ENCODE measurements around the gene PPFIA4.
"Not testable (repeated sequence)": the region's sequence is repeated elsewhere in the genome, so short reads cannot be mapped to it uniquely, and the experiment has no call there.

PPFIA4 gene

DNA sequence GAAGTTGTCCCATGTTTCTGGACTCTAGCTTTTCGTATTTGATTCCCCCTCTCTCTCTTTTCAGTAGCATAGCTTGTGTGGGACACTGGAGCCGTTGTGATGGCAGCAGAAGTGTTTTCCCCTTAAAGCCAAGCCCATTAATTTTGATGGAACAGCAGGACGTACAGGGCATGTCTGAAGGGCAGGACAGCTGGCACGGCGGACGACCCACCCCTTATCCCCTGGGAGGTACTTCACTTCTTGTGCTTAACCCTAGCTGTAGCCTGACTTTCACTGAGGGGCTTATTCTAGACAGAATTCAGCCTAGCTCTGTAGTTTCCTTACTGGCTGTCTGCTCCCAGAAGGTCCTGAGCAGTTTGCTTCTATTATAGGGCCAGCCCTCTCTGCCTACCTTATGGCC lies 8.6 kb upstream of the PPFIA4 start:
- no peak for DNase-seq

DNA sequence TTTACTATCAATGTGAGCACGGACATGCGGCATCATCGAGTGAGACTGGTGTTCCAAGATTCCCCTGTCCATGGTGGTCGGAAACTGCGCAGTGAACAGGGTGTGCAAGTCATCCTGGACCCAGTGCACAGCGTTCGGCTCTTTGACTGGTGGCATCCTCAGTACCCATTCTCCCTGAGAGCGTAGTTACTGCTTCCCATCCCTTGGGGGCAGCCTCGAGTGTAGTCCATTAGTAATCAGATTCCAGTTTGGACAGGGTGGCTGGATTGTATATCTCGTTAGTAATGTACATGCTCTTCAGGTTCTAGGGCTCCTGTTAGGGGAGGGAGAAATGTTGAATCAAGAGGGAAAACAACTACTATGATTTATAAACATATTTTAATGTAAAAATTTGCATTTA lies 3.4 kb upstream of the PPFIA4 start:
- not testable (repeated sequence) for DNase-seq

DNA sequence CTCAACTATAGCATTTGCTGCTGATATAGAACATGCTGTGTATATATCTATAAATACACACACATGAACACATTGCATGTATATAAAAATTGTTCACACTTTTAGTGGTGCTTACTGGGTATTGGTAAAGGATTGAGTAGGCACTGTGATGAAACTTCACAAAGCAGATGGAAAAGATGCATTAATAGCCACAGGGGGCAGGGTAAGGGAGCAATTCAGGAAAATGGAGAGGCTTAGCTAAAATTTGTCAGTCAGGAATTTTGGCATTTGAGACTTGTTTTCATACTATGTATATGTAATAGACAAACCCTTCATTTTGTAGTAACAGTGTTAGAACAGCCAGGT lies 633 bp upstream of the PPFIA4 start:
- DNase-seq: no peak

DNA sequence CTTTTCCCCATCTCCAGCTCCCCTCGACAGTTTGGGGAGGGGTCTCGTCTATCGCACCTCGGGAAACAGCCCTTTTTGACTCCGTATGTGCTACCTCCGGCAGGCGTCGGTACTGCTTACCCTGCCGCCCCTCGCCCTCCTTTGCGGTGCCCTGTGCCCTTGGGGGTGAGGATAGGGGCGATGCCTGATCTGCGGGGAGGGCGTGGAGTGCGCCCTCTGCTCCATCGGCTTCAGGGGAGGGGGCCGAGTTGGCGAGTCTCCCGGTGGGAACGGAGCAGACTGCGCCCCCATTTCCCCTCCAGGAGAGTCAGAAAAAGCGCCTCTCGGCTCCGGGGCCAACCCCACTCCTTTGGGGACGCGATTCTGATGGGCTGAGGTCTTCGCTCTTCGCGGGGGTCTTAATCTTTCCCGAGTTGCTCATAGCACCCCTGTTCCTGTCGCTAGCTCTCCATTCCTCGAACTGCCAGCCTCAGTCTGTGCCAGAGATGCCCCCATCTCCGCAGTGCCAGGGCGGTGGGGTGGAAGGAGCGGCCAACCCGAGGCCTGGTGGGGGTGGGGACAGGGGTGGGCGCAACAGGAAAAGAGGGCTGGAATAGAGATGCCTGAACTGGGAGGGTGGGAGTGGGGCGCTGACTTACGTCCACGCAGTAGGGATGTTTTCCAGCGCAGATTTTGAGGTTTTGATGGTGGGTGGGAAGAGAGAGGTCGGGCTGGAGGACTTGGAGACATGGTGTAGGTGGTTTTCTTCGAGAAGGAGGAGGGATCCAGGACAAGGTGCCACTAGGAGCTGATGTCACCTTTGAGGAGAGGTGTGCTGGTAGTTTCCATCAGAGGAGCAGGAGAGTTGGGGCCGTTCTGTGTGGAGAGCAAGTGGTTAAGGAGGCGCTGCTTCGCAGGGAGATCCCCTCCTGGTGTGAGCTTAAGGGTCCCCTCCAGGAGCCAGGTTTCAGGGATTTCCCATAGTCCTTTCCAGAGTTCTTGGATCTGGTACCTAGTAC lies 674 bp downstream of the PPFIA4 start:
- DNase-seq: no peak

DNA sequence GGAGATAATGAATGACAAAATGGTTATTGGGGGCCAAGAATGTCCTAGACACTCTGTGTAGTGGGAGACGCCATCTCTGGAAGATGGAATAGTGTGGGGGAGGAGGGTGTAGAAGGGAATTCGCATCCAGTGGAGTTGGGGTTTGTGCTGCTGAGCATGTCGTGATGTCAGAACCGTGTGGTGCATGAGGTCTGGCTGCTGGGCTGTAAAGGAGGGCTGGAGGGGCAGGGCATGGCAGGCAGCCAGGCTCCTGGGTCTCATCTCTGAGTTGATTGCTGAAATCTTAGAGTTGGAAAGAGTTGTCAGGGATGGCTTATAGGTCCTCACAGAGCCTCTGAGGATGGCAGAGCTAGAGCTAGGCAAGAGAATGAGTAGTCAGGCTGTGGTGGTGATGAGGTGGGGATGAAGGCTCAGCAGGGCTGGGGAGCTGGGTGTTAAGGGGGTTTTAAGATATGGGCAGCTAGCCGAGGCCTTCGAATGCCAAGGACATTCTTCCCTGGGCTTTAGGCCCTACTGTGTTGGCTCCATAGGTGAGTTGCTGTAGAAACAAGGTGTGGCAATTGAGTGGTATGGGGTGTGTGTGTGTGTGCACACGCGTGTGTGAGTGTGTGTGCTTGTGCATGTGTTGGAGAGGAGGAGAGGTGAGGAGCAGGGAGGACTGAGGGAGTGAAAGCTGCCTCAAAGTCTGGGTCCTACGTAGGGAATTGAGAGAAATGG lies 1.9 kb downstream of the PPFIA4 start:
- DNase-seq: no peak

DNA sequence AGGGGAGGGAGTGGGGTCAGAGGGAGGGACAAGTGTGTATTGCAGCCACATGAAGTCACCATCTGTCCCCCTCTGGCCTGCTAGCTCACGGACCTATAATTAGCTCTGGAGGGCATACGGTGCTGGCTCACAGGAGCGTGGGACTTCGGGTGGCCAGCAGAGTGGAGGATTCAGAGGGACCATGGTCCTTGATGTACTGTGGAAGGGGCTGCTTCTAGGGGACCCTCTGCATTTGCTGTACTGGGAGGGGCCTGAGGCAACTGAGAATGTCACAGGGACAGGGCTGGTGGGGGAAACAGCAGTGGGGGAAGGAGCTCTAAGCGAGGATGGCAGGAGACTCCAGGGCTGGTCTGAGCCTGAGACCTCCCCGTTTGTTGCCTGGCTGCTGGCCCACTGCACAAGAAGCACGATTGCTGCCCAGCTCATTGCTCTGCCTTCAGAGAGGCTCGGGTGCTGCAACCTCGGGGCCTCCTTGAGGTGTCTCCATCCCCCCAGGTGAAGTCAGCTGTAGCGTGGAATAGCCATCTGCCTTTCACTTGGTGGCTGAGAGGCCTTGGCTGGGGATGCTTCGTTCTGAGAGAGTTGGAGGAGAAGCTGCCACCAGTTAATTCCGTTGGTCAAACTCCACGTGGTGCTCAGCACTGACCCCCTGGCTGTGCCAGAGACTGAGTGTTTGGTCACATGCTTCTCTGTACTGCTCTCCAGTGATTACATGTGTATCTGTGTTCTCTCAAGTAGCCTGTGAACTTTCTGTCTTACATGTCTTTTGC lies 2.7 kb downstream of the PPFIA4 start:
- no peak for DNase-seq

DNA sequence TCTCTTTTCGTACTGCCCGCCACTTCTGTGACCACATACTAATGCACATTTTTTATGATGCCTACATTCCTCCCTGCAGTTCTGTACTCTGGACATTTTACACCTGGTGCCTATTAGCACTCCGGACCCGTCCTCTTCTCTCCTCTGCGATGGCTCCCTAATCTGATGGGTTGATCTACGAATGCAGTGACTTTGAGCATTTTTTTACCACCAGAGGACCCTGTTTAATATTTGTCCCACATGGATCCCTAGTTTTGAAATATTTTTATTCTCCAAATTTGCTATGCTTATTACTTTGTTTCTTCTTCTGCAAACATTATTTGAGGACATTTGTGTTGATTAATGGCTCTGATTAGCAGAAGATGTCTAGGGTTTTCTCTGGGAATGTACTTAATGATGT lies 5.2 kb downstream of the PPFIA4 start:
- DNase-seq: peak in 1 of 4 experiments; percentile 56

DNA sequence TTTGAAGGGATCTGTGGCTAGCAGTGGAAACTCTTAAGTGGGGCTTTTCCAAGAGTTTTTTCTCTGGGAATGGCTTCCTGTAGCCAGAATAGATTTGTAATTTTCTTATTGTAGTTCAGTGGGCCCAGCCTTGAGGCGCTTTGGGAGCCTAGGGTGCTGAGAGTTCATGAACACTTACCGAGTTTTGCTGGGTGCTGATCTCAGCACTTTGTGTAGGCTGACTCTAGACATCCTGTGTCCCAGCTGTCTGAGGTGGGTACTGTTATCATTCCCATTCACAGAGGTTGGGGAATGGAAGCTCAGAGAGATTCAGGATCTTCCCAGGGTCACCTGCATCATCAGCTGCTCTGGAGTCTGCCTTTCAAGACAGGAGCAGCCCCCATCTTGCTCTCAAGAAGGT lies 7.0 kb downstream of the PPFIA4 start:
- DNase-seq: no peak

DNA sequence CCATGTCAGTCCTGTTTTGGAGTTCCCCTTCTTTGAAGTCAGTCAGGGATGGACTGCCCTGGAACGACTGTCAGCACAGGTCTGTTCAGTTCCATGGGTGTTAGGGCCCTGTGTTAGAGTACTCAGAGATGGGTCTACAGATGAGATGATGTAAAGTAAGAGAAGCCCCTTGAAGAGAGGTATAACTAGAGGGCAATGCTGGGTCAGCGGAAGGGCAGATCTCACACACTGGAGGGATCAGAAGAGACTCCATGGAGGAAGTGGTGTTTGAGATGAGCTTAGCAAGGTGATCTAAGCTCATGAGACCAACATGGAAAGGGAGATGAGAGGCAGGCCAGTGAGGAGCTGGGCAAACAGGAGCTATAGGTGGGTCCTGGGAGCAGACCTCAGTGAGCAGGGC lies 7.6 kb downstream of the PPFIA4 start:
- no peak for DNase-seq

DNA sequence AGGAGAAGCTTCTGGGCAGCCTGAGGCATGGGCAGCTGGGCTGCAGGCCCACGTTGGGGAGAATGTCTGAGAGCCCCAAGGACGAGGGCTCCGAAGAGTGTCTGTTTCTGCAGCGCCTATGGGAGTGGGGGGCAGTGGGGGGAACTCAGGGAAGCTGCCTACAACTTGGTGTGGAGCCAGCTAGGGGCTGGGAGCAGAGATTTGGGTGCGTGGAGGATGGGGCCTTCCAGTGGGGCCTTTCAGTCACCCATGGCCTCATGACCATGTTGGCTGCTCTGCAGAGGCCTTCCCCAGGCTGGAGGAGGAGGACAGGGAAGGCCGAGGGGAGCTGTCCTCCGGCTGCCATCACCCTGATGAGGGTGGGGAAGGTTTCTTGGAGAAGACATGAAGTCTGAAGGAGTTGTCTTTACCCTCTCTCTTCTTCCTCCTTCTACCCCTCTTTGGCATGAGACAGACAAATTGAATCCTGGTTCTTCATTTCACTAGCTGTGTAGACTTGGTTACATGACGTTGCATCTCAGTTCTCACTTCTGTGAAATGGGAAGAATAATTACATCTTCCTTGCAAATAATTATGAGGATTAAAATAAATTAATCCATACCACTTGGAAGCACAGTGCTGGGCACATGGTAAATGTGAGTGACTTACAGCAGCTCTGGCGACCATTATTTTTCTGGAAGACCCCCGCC lies 8.3 kb downstream of the PPFIA4 start:
- no peak for DNase-seq

DNA sequence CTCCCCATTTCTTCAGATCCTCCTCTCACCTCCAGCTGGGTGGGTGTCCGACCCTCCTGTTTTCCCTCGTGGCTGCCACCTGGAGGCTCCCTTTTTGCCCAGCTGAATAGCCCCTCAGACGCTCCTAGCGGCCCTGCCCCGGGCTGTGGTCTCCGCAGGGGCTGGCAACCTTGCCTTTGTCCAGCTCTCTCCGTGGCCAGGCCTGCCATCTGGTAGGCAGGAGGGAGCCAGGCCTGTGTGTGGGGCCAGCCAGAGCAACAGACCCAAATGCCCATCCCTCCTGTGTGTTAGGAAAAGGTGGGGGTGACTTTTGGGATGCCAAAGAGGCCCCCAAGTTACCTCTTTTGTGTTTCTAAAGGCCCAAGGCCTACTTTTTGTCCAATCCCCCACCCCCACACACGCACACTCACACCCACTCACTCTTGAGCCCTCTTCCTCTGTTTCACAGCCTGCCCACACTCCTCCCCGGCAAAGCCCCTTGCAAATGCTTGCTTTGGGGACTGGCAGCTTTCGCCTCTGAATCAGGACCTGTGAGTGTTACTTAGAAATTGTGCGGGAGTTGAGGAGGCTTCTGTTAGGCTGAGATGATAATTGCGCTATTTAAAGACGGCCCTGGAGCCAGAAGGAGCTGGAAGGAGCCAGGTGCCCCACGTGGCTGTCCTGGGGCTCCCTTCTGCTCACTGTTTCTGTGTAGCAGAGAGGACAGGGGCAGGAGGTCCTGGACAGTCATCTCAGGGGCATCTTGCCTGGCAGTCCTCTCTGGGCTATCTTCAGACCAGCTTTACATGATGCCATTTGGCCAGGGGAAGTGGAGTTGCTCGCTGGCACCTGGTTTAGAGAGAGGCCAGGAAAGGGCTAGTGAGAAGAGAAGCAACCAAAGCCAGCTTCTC lies 9.1 kb downstream of the PPFIA4 start:
- DNase-seq: no peak

DNA sequence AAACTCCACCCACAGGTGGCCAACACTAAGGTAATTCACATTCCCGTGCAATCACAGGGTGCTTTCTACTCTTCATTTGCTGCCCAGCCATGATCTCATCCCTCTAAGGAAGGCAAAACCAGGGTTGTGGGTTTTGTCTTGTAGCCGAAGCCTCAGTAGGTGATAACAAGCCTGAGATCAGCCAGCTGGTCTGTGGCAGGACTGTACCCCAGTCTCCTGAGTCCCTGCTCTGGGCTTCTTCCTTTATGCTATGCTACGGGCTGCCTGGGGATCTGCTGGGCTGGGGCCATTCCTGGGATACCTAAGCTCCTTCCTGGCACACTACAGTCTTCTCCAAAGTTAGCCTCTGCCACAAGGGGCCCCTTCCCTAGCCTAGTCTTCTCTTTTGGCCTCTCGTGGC lies 9.8 kb downstream of the PPFIA4 start:
- DNase-seq: no peak

DNA sequence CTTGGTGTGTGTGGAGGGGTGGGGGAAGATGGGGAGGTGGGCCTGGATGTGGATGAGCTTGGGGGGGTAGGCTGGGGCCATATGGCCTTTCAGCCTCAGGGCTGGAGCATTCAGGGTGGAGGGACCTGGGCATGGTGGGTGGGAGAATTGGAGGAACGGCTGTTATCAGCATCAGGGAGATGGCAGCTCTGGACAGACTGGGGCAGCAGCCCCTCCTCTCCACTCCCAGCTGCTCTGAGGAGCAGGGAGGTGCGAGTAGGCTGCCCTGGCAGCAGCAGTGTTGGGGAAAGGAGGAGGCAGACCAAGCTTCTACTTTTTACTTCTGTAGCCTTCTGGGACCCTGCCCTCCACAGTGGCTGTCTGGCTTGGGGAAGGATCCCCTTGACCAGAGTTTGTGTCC lies 10.2 kb downstream of the PPFIA4 start:
- no peak for DNase-seq

DNA sequence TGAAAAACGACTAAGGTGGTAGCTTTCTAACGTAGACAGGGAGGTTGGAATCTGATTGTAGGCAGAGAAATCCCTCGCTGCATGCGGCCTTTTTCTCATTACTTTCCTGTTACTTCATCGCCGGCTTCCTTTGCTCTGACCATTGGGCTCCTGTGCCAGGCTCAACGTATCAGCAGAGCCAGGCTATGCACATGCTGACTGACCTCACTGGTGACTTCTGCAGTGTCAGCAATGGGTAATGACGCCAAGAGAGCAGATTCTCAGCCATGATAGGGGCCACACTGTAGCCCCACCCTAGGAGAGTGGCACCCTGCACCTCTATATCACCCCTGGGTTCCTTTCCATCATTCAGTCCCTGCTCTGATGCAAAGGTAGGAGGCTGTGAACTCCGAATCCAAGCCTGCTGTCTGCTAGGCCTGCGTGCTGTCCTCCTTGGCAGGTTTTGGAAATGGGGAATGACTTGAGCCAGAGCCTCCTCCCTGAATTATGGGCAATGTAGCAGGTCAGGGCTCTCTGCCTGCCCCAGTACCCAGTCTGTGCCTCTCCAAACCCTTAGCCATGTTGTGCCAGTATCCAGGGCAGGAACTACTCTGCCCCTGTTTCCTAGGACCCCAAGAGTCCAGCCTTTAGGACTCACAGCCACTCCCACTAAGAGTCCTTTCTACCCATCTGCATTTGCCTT lies 11.4 kb downstream of the PPFIA4 start:
- DNase-seq: peak in 1 of 4 experiments; percentile 26

DNA sequence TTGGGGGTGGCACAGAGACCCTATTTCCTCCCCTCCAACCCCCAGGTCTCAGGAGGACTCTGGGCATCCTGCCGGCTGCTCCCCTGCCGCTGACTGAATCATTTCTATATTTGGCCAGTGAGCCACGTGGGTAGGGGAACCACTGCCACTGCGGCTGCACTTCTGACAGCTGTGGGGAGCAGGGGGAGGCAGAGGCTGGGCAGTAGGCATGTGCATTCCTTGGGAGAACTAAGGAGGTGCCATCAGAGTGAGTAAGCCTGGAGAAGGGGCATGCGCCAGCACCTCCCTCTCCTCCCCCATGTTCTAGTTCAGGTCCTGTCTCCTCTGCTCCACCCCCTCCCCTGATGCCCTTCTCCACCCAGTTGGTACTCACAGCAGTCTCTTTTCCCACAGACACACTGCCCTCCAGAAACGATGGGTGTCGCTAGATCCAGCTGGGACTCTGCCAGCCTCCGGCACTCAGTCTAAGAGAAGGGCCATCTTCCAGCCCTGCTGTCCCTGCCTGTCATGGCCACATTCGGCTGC lies 12.0 kb downstream of the PPFIA4 start:
- DNase-seq: peak; percentile 83 to 90 (median 88)

DNA sequence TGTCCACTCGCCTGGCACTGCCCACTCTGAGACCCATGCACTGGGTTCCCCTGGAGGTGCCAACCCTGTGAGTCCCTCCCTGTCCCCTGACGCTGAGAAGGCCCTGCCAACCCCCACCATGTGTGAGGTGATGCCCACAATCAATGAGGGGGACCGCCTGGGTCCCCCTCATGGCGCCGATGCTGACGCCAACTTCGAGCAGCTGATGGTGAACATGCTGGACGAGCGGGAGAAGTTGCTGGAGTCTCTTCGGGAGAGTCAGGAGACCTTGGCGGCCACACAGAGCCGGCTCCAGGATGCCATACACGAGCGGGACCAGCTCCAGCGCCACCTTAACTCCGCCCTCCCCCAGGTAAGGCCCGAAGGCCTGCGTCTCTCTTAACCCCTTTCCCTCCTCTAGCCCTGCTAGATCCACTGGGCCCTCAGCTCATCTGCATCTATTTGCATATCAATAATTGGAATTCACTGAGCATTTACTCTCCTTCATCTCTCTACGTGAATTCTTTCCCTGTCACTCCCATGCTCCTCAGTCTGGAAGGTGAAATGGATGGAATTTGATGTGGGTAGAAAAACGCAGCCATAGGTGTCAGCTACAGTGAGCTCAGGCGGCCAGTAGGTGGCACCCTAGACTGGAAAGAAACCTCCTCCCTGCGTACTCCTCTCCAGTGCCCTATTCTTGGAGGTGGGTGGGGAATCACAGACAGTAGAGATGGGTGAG lies 12.8 kb downstream of the PPFIA4 start:
- peak; percentile 83 to 90 (median 86) for DNase-seq

DNA sequence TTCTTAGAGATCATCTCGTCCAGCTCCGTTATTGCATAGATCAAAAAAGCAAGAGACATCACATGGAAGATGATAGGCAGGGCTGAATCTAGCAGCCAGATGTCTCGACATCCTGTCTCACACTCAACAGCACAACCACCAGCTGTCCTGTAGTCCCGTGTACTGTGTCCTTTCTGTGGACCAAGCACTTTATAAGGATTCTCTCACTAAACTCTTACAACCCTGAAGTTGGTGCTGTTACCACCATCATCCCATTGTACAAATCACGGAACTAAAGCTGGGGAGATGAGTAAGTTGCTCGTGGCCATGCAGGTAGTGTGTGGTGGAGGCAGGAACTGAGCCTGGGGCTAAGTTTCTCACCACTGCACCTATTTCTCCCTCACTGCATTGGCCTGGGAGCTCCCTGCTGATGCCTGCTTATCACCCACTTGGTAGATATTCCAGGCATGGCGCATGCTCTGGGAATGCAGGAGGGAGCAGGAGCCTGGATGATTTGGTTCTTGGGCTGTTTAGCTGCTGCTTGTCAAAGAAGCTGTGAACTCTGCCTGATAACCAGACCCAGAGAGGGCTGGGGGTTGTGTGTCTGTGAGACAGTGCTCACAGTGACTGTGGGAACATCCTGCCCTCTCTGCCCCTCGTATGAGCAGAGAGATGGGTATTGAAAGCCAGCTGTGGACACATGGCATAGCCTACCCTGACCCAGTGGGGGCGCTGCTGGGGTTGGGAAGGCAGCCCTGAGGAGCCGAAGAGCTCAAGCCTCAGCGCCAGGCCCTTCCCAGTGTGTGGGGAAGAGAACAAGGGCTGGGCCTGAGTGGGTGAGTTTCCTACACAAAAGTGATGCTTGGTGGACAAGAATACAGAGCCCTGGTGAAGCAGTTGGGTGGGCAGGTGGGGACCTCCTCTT lies 13.6 kb downstream of the PPFIA4 start:
- DNase-seq: peak; percentile 38 to 73 (median 50)

DNA sequence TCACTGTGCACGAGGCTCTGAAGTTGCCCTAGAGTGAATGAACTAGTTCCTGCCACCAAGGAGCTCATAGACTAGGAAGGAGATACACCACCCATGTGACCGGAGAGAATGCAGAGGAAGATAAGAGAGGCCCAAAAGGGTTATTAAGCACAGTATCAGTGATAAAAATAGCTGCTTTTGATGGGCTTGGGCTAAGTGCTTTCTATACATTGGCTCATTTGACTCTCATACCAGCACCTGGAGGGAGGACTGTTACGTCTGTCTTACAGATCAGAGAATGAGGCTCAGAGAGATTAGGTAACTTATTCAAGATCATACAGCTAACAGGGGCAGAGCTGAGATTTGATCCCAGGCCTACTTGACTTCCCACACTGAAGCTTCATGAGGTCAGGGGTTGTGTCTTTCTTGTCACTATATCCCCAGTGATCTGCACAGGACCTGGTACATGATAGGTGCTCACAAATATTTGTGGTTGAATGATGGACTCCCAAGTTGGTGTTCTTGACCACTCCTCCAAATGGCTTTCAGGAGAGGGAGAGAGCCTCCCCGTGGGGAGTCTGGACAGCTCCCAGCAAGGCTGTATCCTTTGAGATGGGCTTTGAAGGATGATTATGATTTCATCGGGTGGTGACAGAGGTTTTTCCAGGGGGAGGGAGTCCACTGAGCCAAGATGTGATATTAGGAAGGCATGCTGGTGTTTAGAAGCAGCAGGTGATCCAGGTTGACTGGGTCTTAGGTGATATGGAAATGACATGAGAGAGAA lies 14.4 kb downstream of the PPFIA4 start:
- no peak for DNase-seq

Data from suppressor macrophage (primary cell).